A549 (cell line): ENCODE results near the gene PTCD1.

Experiments
- CHD4 ChIP-seq: fragments of 200-600 bp; sonication (generic); IDR thresholded peaks from 2 replicates; pipeline ENCODE4 v1.6.1; 2016; ENCODE audit warnings: antibody characterized with exemption, mild to moderate bottlenecking, borderline replicate concordance
- EP300 ChIP-seq, 2 experiments: fragments of >200 bp; sonication (Bioruptor Twin); formaldehyde crosslinking; IDR thresholded peaks; 2 replicates in 1 of 2; 3 replicates in 1 of 2; pipeline ENCODE4 v1.6.1; 2016 to 2017
- HOXA7 ChIP-seq: fragments of 250-450 bp; sonication (Bioruptor Pico); IDR thresholded peaks from 2 replicates; pipeline ENCODE4 v1.5.0; 2020; ENCODE audit warnings: mild to moderate bottlenecking, moderate library complexity
- POLR2A ChIP-seq: IDR thresholded peaks from 2 replicates; pipeline ENCODE4 v1.6.1; 2012; ENCODE audit warnings: mild to moderate bottlenecking, low read length
- POLR2AphosphoS2 ChIP-seq: conservative IDR thresholded peaks from 2 replicates; pipeline ENCODE4 v1.6.1; 2012; ENCODE audit warnings: low read length, improper control_type of control experiment, inconsistent platforms
- RNF2 ChIP-seq: fragments of 200-600 bp; sonication (generic); IDR thresholded peaks from 2 replicates; pipeline ENCODE4 v1.6.1; 2016; ENCODE audit warnings: low read depth, mild to moderate bottlenecking, antibody characterized with exemption, moderate library complexity, borderline replicate concordance
- SMC3 ChIP-seq: fragments of >200 bp; sonication (Bioruptor Twin); formaldehyde crosslinking; IDR thresholded peaks from 3 replicates; pipeline ENCODE4 v1.6.1; 2018; ENCODE audit warnings: inconsistent platforms
- TP53 ChIP-seq: fragments of 250-450 bp; sonication (Bioruptor Pico); IDR thresholded peaks from 2 replicates; pipeline ENCODE4 v1.5.0; 2021; ENCODE audit warnings: mild to moderate bottlenecking, moderate library complexity
- TF ChIP-seq, protein P1 (sequence below): fragments of >200 bp; sonication (Bioruptor Twin); formaldehyde crosslinking; IDR thresholded peaks from 3 replicates; pipeline ENCODE4 v1.5.1; 2016
- TF ChIP-seq, protein P2 (sequence below): fragments of 200-600 bp; sonication (generic); IDR thresholded peaks from 2 replicates; pipeline ENCODE4 v1.6.1; 2016; ENCODE audit warnings: antibody characterized with exemption, mild to moderate bottlenecking, moderate library complexity
- TF ChIP-seq, protein P3 (sequence below): fragments of 450-650 bp; IDR thresholded peaks from 2 replicates; pipeline ENCODE4 v1.6.1; 2014; ENCODE audit warnings: antibody characterized with exemption
- TF ChIP-seq, protein P4 (sequence below): fragments of >200 bp; sonication (Bioruptor Twin); formaldehyde crosslinking; IDR thresholded peaks from 2 replicates; pipeline ENCODE4 v1.6.1; 2016

DNA sequence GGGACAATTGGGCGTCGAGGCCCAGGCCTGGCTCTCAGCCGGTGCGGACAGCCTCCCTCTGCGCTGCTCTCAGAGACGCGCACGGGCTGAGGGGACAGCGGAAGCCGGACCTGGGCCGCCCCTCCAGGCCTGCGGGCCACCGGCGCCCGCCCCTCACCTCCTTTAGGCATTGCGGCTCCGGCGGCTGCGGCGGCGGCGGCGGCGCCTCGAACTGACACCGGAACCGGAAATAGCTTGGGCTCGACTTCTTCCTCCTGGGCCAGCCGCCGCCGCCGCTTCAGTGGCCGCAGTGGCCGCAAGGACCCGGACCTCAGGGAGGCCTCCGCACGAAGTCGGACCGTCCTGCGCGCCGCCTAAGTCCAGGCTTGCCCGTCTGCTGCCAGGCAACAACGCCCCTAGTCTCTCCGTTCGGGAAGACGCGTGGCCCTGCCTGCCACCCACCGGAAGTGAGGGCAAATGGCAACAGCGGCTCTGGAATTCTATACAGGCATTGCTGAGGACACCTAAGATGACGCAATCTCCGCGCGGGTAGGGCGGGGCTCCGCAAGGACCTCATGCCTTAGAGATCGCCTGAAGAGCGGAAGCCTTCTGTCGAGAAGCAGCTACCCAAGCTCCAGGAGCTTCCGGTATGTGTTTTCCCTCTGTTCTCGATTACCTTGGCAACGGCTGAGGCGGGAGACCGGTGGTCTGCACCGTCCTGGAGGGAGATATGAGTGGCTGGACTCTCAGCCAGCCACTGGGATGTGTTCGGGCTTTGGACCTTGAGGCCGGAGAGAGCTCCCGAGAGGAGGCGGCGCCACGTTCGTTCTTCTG, 30.0 kb downstream of the PTCD1 start, which contains the start of the genes BUD31 and PDAP1:
- TF ChIP-seq RNF2 (no peak), POLR2A (peak; percentile 86), POLR2AphosphoS2 (no peak), HOXA7 (CRISPR knock-in tag) (no peak), EP300 (IDR thresholded peaks at IDR 0.05) (no peak), SMC3 (no peak), TP53 (no peak), CHD4 (no peak)
- TF ChIP-seq, protein P1, sequence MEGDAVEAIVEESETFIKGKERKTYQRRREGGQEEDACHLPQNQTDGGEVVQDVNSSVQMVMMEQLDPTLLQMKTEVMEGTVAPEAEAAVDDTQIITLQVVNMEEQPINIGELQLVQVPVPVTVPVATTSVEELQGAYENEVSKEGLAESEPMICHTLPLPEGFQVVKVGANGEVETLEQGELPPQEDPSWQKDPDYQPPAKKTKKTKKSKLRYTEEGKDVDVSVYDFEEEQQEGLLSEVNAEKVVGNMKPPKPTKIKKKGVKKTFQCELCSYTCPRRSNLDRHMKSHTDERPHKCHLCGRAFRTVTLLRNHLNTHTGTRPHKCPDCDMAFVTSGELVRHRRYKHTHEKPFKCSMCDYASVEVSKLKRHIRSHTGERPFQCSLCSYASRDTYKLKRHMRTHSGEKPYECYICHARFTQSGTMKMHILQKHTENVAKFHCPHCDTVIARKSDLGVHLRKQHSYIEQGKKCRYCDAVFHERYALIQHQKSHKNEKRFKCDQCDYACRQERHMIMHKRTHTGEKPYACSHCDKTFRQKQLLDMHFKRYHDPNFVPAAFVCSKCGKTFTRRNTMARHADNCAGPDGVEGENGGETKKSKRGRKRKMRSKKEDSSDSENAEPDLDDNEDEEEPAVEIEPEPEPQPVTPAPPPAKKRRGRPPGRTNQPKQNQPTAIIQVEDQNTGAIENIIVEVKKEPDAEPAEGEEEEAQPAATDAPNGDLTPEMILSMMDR, result no peak
- TF ChIP-seq, protein P2, sequence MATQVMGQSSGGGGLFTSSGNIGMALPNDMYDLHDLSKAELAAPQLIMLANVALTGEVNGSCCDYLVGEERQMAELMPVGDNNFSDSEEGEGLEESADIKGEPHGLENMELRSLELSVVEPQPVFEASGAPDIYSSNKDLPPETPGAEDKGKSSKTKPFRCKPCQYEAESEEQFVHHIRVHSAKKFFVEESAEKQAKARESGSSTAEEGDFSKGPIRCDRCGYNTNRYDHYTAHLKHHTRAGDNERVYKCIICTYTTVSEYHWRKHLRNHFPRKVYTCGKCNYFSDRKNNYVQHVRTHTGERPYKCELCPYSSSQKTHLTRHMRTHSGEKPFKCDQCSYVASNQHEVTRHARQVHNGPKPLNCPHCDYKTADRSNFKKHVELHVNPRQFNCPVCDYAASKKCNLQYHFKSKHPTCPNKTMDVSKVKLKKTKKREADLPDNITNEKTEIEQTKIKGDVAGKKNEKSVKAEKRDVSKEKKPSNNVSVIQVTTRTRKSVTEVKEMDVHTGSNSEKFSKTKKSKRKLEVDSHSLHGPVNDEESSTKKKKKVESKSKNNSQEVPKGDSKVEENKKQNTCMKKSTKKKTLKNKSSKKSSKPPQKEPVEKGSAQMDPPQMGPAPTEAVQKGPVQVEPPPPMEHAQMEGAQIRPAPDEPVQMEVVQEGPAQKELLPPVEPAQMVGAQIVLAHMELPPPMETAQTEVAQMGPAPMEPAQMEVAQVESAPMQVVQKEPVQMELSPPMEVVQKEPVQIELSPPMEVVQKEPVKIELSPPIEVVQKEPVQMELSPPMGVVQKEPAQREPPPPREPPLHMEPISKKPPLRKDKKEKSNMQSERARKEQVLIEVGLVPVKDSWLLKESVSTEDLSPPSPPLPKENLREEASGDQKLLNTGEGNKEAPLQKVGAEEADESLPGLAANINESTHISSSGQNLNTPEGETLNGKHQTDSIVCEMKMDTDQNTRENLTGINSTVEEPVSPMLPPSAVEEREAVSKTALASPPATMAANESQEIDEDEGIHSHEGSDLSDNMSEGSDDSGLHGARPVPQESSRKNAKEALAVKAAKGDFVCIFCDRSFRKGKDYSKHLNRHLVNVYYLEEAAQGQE, result no peak
- TF ChIP-seq, protein P3, sequence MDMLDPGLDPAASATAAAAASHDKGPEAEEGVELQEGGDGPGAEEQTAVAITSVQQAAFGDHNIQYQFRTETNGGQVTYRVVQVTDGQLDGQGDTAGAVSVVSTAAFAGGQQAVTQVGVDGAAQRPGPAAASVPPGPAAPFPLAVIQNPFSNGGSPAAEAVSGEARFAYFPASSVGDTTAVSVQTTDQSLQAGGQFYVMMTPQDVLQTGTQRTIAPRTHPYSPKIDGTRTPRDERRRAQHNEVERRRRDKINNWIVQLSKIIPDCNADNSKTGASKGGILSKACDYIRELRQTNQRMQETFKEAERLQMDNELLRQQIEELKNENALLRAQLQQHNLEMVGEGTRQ, result no peak
- TF ChIP-seq, protein P4, sequence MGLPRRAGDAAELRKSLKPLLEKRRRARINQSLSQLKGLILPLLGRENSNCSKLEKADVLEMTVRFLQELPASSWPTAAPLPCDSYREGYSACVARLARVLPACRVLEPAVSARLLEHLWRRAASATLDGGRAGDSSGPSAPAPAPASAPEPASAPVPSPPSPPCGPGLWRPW, result no peak
